Type B pancreatic cell (in vitro differentiated cells): Measurements from ENCODE around the gene PLCH2. TPM values are rescaled to one million over a fixed set of nuclear protein-coding genes. Genes with fewer than 3 reads are reported as not detected.

Source experiments
- DNase-seq: peaks from one replicate; pipeline ENCODE4 v3.0.0; 2021; ENCODE audit warnings: mixed read lengths; ENCODE audit not compliant: unreplicated experiment; ENCODE audit errors: extremely low spot score
- H3K27ac Mint-ChIP-seq: 2 replicates; pipeline ENCODE4 v1.8.0; 2021; ENCODE audit warnings: mild to moderate bottlenecking, mixed read lengths
- H3K27me3 Mint-ChIP-seq: 2 replicates; pipeline ENCODE4 v1.8.0; 2021; ENCODE audit warnings: mixed read lengths
- H3K36me3 Mint-ChIP-seq: 2 replicates; pipeline ENCODE4 v1.8.0; 2021; ENCODE audit warnings: mixed read lengths
- H3K4me1 Mint-ChIP-seq: one replicate; pipeline ENCODE4 v1.8.0; 2021; ENCODE audit warnings: mixed read lengths; ENCODE audit not compliant: unreplicated experiment
- H3K4me3 Mint-ChIP-seq: 2 replicates; pipeline ENCODE4 v1.8.0; 2021; ENCODE audit warnings: mild to moderate bottlenecking, mixed read lengths
- H3K9me3 Mint-ChIP-seq: 2 replicates; pipeline ENCODE4 v1.8.0; 2021; ENCODE audit warnings: mixed read lengths
- CTCF ChIP-seq: fragments of 200-600 bp; sonication (generic); conservative IDR thresholded peaks from 2 replicates; pipeline ENCODE4 v1.5.0; 2021; ENCODE audit warnings: antibody characterized with exemption, mild to moderate bottlenecking
- total RNA-seq: library from RNA; stranded (reverse); gene quantifications from 2 replicates; pipeline ENCODE4 v1.2.1, GENCODE V29; 2021; ENCODE audit warnings: low replicate concordance

The PLCH2 gene
- total RNA-seq, 1 donor from 2014 or later: 0.82 TPM

DNA sequence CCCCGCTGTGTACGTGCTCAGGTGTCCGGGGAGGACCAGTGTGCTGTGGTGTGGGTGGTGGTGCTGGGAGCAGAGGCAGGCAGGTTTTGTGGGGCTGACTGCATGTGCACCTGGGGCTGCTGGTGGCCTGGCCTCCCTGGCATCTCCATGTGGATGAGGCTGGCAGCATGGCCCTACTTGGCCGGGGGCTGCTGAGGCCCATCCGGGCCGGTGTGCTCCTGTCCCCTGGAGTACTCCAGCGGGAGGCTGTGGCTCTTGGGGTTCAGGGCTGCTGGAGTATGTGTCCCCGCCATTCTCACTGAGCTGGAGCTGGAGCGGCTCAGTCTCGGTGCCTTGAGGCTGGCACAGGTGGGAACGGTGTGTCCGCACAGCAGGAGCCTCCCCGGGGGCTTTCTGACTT is 42.9 kb upstream of the PLCH2 start:
- Mint-ChIP-seq H3K4me3 (no peak overlapping the region), H3K27me3 (peaks cover 24% of the 10 kb centered on the region), H3K4me1 (no peaks in the 10 kb centered on the region), H3K9me3 (no peaks in the 10 kb centered on the region), H3K36me3 (no peaks in the 10 kb centered on the region), H3K27ac (no peak overlapping the region)
- no peak for TF ChIP-seq CTCF
- no peak for DNase-seq

DNA sequence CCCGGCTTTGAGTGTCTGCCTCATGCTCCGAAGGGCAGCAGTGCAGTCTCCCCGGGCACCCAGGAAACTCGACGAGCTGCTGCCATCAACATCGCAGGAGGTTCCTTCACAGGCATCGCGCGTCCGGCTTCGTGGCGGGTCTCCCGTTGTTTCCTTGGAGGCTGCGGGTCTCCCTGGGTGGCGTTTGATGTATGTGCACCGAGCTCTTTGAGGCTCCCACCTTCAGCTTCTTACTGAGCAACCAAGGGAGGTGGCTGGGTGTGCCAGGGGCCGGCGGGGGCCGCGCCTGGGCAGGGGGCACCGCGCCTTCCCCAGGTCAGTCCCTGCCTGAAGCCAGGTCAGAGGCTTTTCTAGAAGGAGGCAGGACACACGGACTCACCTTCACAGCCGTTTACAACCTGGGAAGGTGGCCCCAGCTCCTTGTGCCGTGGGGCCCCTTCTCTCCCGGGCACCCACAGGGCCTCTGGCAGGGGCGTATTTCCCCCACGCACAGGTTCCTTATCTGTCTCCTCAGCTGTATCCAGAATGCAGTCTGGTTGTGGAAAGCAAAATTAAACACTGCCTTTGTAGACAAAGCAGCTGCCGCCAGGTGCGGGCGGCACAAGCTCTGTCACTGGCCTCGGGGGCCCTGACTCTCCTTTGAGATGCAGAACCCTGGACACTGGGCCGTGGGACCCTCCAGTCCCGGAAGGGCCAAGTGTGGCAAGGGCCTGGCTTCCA is 42.0 kb upstream of the PLCH2 start:
- no peaks in the 10 kb centered on the region for H3K9me3 Mint-ChIP-seq
- H3K27me3 Mint-ChIP-seq: peaks cover 24% of the 10 kb centered on the region
- no peak overlapping the region for H3K4me3 Mint-ChIP-seq
- no peak for TF ChIP-seq CTCF
- no peaks in the 10 kb centered on the region for H3K36me3 Mint-ChIP-seq
- no peak for DNase-seq
- no peaks in the 10 kb centered on the region for H3K4me1 Mint-ChIP-seq
- H3K27ac Mint-ChIP-seq: no peak overlapping the region

DNA sequence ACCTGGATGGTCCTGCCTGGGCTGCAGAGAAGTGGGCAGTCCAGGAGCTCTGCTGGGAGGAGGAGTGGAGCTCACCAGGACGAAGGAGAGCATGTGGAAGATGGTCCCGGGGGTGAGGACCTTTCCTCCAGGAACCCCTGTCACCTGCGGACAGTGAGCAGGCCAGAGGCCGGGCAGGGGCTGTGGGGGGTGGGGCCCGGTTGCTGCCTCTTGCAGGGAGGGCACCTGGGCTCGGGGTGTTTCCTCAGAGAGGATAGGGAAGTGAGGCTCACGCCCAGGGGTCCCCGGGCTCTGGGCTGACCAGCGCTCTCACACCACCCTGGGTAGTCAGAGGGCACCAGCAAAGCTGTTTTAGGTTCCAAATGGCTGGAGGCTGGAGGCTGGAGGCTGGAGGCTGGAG is 41.0 kb upstream of the PLCH2 start:
- Mint-ChIP-seq H3K4me3 (no peak overlapping the region), H3K27ac (no peak overlapping the region), H3K27me3 (peaks cover 24% of the 10 kb centered on the region), H3K4me1 (no peaks in the 10 kb centered on the region), H3K36me3 (no peaks in the 10 kb centered on the region), H3K9me3 (no peaks in the 10 kb centered on the region)
- no peak for TF ChIP-seq CTCF
- no peak for DNase-seq

DNA sequence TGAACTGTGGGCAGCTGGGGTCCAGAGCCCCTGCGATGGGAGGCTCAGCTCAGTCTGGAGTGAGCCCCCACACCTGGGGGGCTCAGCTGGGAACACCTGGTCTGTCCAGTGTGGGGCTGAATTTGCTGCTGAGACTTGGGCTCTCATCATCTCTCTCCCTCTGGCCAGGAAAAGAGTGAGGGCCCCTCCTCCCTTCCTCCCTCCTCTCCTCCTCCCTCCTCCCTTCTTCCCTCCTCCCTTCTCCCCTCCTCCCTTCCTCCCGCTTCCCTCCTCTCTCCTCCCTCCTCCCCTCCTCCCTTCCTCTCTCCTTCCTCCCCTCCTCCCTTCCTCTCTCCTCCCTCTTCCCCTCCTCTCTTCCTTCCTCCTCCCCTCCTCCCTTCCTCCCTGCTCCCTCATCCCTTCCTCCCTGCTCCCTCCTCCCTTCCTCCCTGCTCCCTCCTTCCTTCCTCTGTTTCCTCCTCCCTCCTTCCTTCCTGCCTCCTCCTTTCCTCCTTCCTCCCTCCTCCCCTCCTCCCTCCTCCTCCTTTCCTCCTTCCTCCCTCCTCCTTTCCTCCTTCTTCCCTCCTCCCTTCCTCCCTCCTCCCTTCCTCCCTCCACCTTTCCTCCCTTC is 40.2 kb upstream of the PLCH2 start:
- H3K9me3 Mint-ChIP-seq: no peaks in the 10 kb centered on the region
- peaks cover 27% of the 10 kb centered on the region for H3K27me3 Mint-ChIP-seq
- H3K36me3 Mint-ChIP-seq: no peaks in the 10 kb centered on the region
- DNase-seq: no peak
- no peaks in the 10 kb centered on the region for H3K4me1 Mint-ChIP-seq
- no peak overlapping the region for H3K27ac Mint-ChIP-seq
- H3K4me3 Mint-ChIP-seq: no peak overlapping the region
- TF ChIP-seq CTCF: no peak

GRCh38 chr1:2436876-2437275 is 39.2 kb upstream of the PLCH2 start:
- H3K4me3 Mint-ChIP-seq: no peak overlapping the region
- no peak for DNase-seq
- no peaks in the 10 kb centered on the region for H3K4me1 Mint-ChIP-seq
- H3K27ac Mint-ChIP-seq: no peak overlapping the region
- no peak for TF ChIP-seq CTCF
- no peaks in the 10 kb centered on the region for H3K9me3 Mint-ChIP-seq
- peaks cover 32% of the 10 kb centered on the region for H3K27me3 Mint-ChIP-seq
- no peaks in the 10 kb centered on the region for H3K36me3 Mint-ChIP-seq
